ENCODE data around the gene NFKB2. TPM values are rescaled to one million over a fixed set of nuclear protein-coding genes. Genes with fewer than 3 reads are reported as not detected.
A peak's percentile ranks its signal among the peaks of the same experiment; 100 is the strongest.

NFKB2 gene
- total and polyA plus RNA-seq, 2 experiments from 2014 or later, result 5.7 to 21.5 TPM

DNA sequence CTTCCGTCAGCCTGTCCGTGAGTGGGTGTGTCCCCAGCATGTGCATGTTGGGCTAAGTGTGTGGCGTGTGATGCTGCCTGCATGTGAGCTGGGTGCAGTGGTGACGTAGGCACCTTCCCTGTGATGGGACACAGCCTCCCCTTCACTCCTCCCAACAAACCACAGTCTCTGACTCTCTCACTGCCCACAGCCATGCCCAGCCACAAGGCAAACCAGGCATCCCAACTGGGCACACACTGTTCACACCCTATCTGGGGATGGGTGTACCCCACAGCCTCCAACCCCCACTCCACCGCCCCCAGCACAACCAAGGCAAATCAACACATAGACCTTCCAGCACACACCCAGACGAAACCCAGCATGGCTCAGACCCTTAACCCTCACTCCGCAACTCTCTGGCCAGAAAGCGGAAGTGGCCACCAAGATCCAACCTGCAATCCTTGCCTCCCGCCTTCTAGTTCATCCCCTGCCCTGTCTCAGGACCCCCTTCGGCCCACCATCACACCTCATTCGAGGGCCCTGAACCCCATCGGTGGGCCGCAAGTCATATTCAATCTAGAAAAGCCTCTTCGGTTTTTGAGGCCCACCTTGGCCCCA is 12.7 kb downstream of the NFKB2 start:
- Histone ChIP-seq H3K4me3 (peak overlapping the region; percentile 77), H3K9me2 (ENCODE audit: insufficient read depth) (no peaks in the 10 kb centered on the region), H3K27ac (no peak overlapping the region), H3F3A (ENCODE audit: insufficient read depth) (no peaks in the 10 kb centered on the region), H3K4me2 (ENCODE audit: unreplicated experiment) (peak overlapping the region; percentile 53), H2AFZ (peak overlapping the region; percentile 68; the same call in 1 of the 2 replicates), H3K27me3 (replicated peaks; ENCODE audit: insufficient read depth) (peaks cover 6% of the 10 kb centered on the region), H3K36me3 (ENCODE audit: low read depth) (no peaks in the 10 kb centered on the region), H4K20me1 (ENCODE audit: insufficient read depth) (no peaks in the 10 kb centered on the region), H3K4me1 (ENCODE audit: insufficient read depth) (no peaks in the 10 kb centered on the region), H3K9ac (peak overlapping the region; percentile 62; the same call in 1 of the 2 replicates), H3K79me2 (ENCODE audit: insufficient read depth) (no peaks in the 10 kb centered on the region), H3K9me3 (ENCODE audit: low read depth) (no peaks in the 10 kb centered on the region)
- in situ Hi-C loops (cut with MboI), result no loop called here
- no peak for TF ChIP-seq EZH2 (IDR thresholded peaks at IDR 0.05; ENCODE audit: insufficient read depth, poor library complexity, severe bottlenecking)
- no peak for TF ChIP-seq EZH2phosphoT487 (IDR thresholded peaks at IDR 0.05; ENCODE audit: insufficient read depth, low read depth)
- peak; percentile 49 for DNase-seq
- WGBS, 2 experiments (ENCODE audit: low coverage in 1 of 2, low lambda C conversion rate in 2 of 2, missing lambda C conversion rate in 2 of 2), result 54 to 58% methylated on average over 12 to 14 of the region's 14 CpGs

DNA sequence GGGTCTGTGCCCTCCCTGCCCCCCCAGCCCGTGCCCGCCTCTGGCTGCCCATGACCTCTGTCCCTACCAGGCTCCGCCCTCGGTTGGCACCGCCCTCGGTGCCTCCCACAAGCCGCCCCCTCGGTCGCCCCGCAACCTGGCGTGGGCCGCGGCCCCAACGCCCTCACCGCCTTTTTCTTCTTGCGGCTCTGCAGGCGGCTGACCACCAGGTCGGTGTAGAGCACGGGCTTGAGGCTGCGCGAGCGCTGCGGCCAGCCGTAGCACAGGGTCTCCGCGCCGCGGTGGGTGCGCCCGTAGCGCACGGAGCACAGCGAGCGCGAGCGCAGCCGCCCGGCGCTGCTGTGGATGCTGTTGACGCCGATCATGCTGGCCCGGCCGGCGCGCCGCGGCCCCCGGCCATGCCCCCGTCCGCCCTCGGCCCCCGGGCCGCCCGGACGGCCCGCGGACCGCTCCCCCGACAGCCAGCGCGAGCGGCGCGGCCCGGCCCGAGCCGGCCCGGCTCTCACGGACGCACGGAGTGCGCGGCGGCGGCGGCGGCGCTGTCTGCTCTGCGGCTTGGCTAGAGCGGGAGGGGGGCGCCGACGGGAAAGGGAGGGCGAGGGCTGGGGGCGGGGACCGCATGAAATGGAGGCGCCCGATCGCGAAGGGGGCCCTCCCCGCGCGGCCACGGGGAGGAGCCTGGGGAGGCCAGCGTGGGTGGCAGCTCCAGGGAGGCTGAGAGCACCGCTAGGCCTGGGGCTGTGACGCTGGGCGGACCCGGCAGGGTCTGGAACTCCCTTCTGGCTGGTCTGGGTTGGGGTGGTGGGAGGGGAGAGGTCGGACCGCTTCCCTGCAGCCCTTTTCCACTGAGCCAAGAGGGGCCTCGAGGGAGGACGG is 13.5 kb downstream of the NFKB2 start:
- Histone ChIP-seq H2AFZ (peak overlapping the region; percentile 68), H3K9me3 (ENCODE audit: low read depth) (no peaks in the 10 kb centered on the region), H3F3A (ENCODE audit: insufficient read depth) (no peaks in the 10 kb centered on the region), H4K20me1 (ENCODE audit: insufficient read depth) (no peaks in the 10 kb centered on the region), H3K36me3 (ENCODE audit: low read depth) (no peaks in the 10 kb centered on the region), H3K9me2 (ENCODE audit: insufficient read depth) (no peaks in the 10 kb centered on the region), H3K4me3 (peak overlapping the region; percentile 77), H3K4me1 (ENCODE audit: insufficient read depth) (no peaks in the 10 kb centered on the region), H3K27me3 (replicated peaks; ENCODE audit: insufficient read depth) (peaks cover 9% of the 10 kb centered on the region), H3K27ac (no peak overlapping the region), H3K9ac (peak overlapping the region; percentile 62), H3K79me2 (ENCODE audit: insufficient read depth) (no peaks in the 10 kb centered on the region), H3K4me2 (ENCODE audit: unreplicated experiment) (peak overlapping the region; percentile 53)
- peak; percentile 73 for DNase-seq
- TF ChIP-seq EZH2phosphoT487 (IDR thresholded peaks at IDR 0.05; ENCODE audit: insufficient read depth, low read depth) (no peak), EZH2 (IDR thresholded peaks at IDR 0.05; ENCODE audit: insufficient read depth, poor library complexity, severe bottlenecking) (no peak)
- WGBS, 2 experiments (ENCODE audit: low coverage in 1 of 2, low lambda C conversion rate in 2 of 2, missing lambda C conversion rate in 2 of 2), result 1 to 3% methylated on average over 46 to 86 of the region's 103 CpGs
- in situ Hi-C loops (cut with MboI), result no loop called here

DNA sequence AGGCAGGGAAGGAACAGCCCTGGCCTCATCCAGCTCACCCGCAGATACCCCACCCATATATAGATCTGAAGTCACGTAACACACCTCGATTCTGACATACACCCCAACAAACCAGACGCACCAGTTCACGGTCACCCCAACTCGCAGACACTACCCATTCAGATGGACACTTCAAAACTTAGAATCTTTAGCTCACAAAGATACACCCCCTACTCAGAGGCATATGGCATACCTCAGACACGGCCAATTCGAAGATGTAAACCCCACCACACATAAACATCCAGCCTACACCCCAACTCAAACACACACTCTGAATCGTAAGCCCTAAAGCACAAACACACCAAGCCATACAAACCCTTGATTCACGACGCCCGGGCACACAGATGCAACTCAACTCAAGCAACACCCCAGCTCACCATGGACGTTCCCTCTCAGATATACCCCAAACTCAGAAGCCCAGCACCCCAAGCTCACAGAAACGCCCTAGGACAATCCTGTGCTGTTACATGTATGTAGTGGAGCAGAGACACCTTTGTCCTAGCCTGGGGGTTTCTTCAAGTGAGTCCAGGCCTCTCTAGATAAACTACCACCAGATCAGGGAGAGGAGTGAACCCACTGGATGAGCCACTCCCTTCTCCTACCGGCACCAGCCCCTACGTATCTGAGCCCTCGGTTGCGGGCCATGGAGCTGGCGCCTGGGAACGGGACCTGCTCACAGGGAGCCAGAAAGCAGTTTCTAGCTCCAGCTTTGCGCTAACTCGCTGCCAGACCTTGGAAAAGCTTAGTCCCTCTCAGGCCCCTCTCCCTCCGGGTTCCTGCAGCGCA is 14.3 kb downstream of the NFKB2 start:
- peak overlapping the region; percentile 69 for H3K4me2 ChIP-seq (ENCODE audit: unreplicated experiment)
- H3K27ac ChIP-seq, result no peak overlapping the region

More for the DNA sequence above, 14.3 kb downstream of the NFKB2 start:
- no peaks in the 10 kb centered on the region for H4K20me1 ChIP-seq (ENCODE audit: insufficient read depth)
- TF ChIP-seq EZH2 (IDR thresholded peaks at IDR 0.05; ENCODE audit: insufficient read depth, poor library complexity, severe bottlenecking), result peak; percentile 59
- TF ChIP-seq EZH2phosphoT487 (IDR thresholded peaks at IDR 0.05; ENCODE audit: insufficient read depth, low read depth), result 0 out of 2 replicates have a peak, but pooled peaks have one; percentile 39
- no peaks in the 10 kb centered on the region for H3K79me2 ChIP-seq (ENCODE audit: insufficient read depth)
- H3F3A ChIP-seq (ENCODE audit: insufficient read depth), result no peaks in the 10 kb centered on the region
- in situ Hi-C loops (cut with MboI), result no loop called here
- no peaks in the 10 kb centered on the region for H3K36me3 ChIP-seq (ENCODE audit: low read depth)
- peak overlapping the region; percentile 43 for H3K9ac ChIP-seq
- DNase-seq, result peak; percentile 40
- peaks cover 10% of the 10 kb centered on the region for H3K27me3 ChIP-seq (replicated peaks; ENCODE audit: insufficient read depth)
- H2AFZ ChIP-seq, result peak overlapping the region; percentile 68
- H3K9me2 ChIP-seq (ENCODE audit: insufficient read depth), result no peaks in the 10 kb centered on the region
- no peaks in the 10 kb centered on the region for H3K9me3 ChIP-seq (ENCODE audit: low read depth)
- peak overlapping the region; percentile 77 for H3K4me3 ChIP-seq
- WGBS, 2 experiments (ENCODE audit: low coverage in 1 of 2, low lambda C conversion rate in 2 of 2, missing lambda C conversion rate in 2 of 2), result 28 to 29% methylated on average over 24 of the region's 24 CpGs
- no peaks in the 10 kb centered on the region for H3K4me1 ChIP-seq (ENCODE audit: insufficient read depth)
